Measurements from ENCODE around the gene VGLL2.

The VGLL2 gene

GRCh38 chr6:117267766-117268534 is 2.6 kb downstream of the VGLL2 start:
- POLR2A ChIA-PET: no interaction called here
- Histone ChIP-seq H3K4me1 (ENCODE audit: control extremely low read depth in 1 of 4, control insufficient read depth in 4 of 4, insufficient read depth in 4 of 4, low read length in 3 of 4) (peaks cover 0 to 29% (median 23%) of the 10 kb centered on the region in 4 experiments), H3K27ac (ENCODE audit: insufficient read depth in 1 of 2, low read depth in 1 of 2, low read length in 2 of 2, poor library complexity in 1 of 2, severe bottlenecking in 2 of 2) (no peak overlapping the region), H3K36me3 (ENCODE audit: control insufficient read depth in 4 of 4, insufficient read depth in 4 of 4, low read length in 3 of 4) (no peaks in the 10 kb centered on the region), H3K4me3 (ENCODE audit: control insufficient read depth in 1 of 7, extremely low read depth in 1 of 7, insufficient read depth in 4 of 7, low read depth in 2 of 7, low read length in 6 of 7) (no peak overlapping the region), H3K9me3 (ENCODE audit: control extremely low read depth in 1 of 5, control insufficient read depth in 4 of 5, insufficient read depth in 2 of 5, low read depth in 1 of 5, low read length in 4 of 5) (peaks cover 0 to 19% (median 5%) of the 10 kb centered on the region in 5 experiments), H3K27me3 (replicated peaks in 2 of 5; ENCODE audit: control insufficient read depth in 4 of 5, insufficient read depth in 5 of 5, low read length in 4 of 5) (peaks cover 35 to 99% (median 58%) of the 10 kb centered on the region in 5 experiments)
- WGBS (ENCODE audit: insufficient coverage): 6% methylated on average over 5 of the region's 11 CpGs
- CTCF ChIA-PET: no interaction called here
- DNase-seq: peak in 2 of 3 donors; percentile 48 to 50

- CTCF ChIA-PET: no interaction called here
- Histone ChIP-seq H3K4me1 (ENCODE audit: control extremely low read depth in 1 of 4, control insufficient read depth in 4 of 4, insufficient read depth in 4 of 4, low read length in 3 of 4) (peaks cover 0 to 29% (median 23%) of the 10 kb centered on the region in 4 experiments), H3K27me3 (replicated peaks in 2 of 5; ENCODE audit: control insufficient read depth in 4 of 5, insufficient read depth in 5 of 5, low read length in 4 of 5) (peaks cover 29 to 99% (median 52%) of the 10 kb centered on the region in 5 experiments), H3K4me3 (ENCODE audit: control insufficient read depth in 1 of 7, extremely low read depth in 1 of 7, insufficient read depth in 4 of 7, low read depth in 2 of 7, low read length in 6 of 7) (no peak overlapping the region), H3K9me3 (ENCODE audit: control extremely low read depth in 1 of 5, control insufficient read depth in 4 of 5, insufficient read depth in 2 of 5, low read depth in 1 of 5, low read length in 4 of 5) (peaks cover 0 to 10% (median under 1%) of the 10 kb centered on the region in 5 experiments), H3K36me3 (ENCODE audit: control insufficient read depth in 4 of 4, insufficient read depth in 4 of 4, low read length in 3 of 4) (no peaks in the 10 kb centered on the region), H3K27ac (ENCODE audit: insufficient read depth in 1 of 2, low read depth in 1 of 2, low read length in 2 of 2, poor library complexity in 1 of 2, severe bottlenecking in 2 of 2) (no peak overlapping the region)
- 25% methylated on average over 1 of the region's 1 CpG for WGBS (ENCODE audit: insufficient coverage)
- no peak for DNase-seq
- POLR2A ChIA-PET: no interaction called here
These were observed 3.6 kb downstream of the VGLL2 start for GRCh38 chr6:117268924-117269323.

GRCh38 chr6:117269638-117270054 is 4.3 kb downstream of the VGLL2 start:
- H3K4me1 ChIP-seq (ENCODE audit: control extremely low read depth in 1 of 4, control insufficient read depth in 4 of 4, insufficient read depth in 4 of 4, low read length in 3 of 4): peaks cover 0 to 27% (median 21%) of the 10 kb centered on the region in 4 experiments
- peaks cover 0 to 4% (median 0%) of the 10 kb centered on the region in 5 experiments for H3K9me3 ChIP-seq (ENCODE audit: control extremely low read depth in 1 of 5, control insufficient read depth in 4 of 5, insufficient read depth in 2 of 5, low read depth in 1 of 5, low read length in 4 of 5)
- CTCF ChIA-PET: no interaction called here
- H3K27ac ChIP-seq (ENCODE audit: insufficient read depth in 1 of 2, low read depth in 1 of 2, low read length in 2 of 2, poor library complexity in 1 of 2, severe bottlenecking in 2 of 2): no peak overlapping the region
- POLR2A ChIA-PET: no interaction called here
- peak overlapping the region in 1 of 7 experiments; percentile 55 for H3K4me3 ChIP-seq (ENCODE audit: control insufficient read depth in 1 of 7, extremely low read depth in 1 of 7, insufficient read depth in 4 of 7, low read depth in 2 of 7, low read length in 6 of 7)
- H3K27me3 ChIP-seq (replicated peaks in 2 of 5; ENCODE audit: control insufficient read depth in 4 of 5, insufficient read depth in 5 of 5, low read length in 4 of 5): peaks cover 29 to 99% (median 48%) of the 10 kb centered on the region in 5 experiments
- 7% methylated on average over 2 of the region's 8 CpGs for WGBS (ENCODE audit: insufficient coverage)
- H3K36me3 ChIP-seq (ENCODE audit: control insufficient read depth in 4 of 4, insufficient read depth in 4 of 4, low read length in 3 of 4): no peaks in the 10 kb centered on the region
- no peak for DNase-seq

- Histone ChIP-seq H3K27me3 (replicated peaks in 2 of 5; ENCODE audit: control insufficient read depth in 4 of 5, insufficient read depth in 5 of 5, low read length in 4 of 5) (peaks cover 28 to 99% (median 48%) of the 10 kb centered on the region in 5 experiments), H3K9me3 (ENCODE audit: control extremely low read depth in 1 of 5, control insufficient read depth in 4 of 5, insufficient read depth in 2 of 5, low read depth in 1 of 5, low read length in 4 of 5) (peaks cover 0 to 4% (median 0%) of the 10 kb centered on the region in 5 experiments), H3K27ac (ENCODE audit: insufficient read depth in 1 of 2, low read depth in 1 of 2, low read length in 2 of 2, poor library complexity in 1 of 2, severe bottlenecking in 2 of 2) (no peak overlapping the region), H3K36me3 (ENCODE audit: control insufficient read depth in 4 of 4, insufficient read depth in 4 of 4, low read length in 3 of 4) (no peaks in the 10 kb centered on the region), H3K4me1 (ENCODE audit: control extremely low read depth in 1 of 4, control insufficient read depth in 4 of 4, insufficient read depth in 4 of 4, low read length in 3 of 4) (peaks cover 0 to 21% (median 17%) of the 10 kb centered on the region in 4 experiments), H3K4me3 (ENCODE audit: control insufficient read depth in 1 of 7, extremely low read depth in 1 of 7, insufficient read depth in 4 of 7, low read depth in 2 of 7, low read length in 6 of 7) (peak overlapping the region in 4 of 7 experiments; percentile 8 to 55 (median 47))
- DNase-seq: peak in 1 of 3 donors; percentile 32
- ChIA-PET POLR2A (no interaction called here), CTCF (no interaction called here)
- under 1% methylated on average over 65 of the region's 74 CpGs for WGBS (ENCODE audit: insufficient coverage)
These were observed 4.9 kb downstream of the VGLL2 start for GRCh38 chr6:117270055-117270842.

GRCh38 chr6:117270843-117271507 is 5.6 kb downstream of the VGLL2 start:
- POLR2A ChIA-PET: no interaction called here
- H3K4me1 ChIP-seq (ENCODE audit: control extremely low read depth in 1 of 4, control insufficient read depth in 4 of 4, insufficient read depth in 4 of 4, low read length in 3 of 4): peaks cover 0 to 15% (median 10%) of the 10 kb centered on the region in 4 experiments
- H3K27me3 ChIP-seq (replicated peaks in 2 of 5; ENCODE audit: control insufficient read depth in 4 of 5, insufficient read depth in 5 of 5, low read length in 4 of 5): peaks cover 31 to 100% (median 49%) of the 10 kb centered on the region in 5 experiments
- no peak overlapping the region for H3K27ac ChIP-seq (ENCODE audit: insufficient read depth in 1 of 2, low read depth in 1 of 2, low read length in 2 of 2, poor library complexity in 1 of 2, severe bottlenecking in 2 of 2)
- no peak for DNase-seq
- H3K36me3 ChIP-seq (ENCODE audit: control insufficient read depth in 4 of 4, insufficient read depth in 4 of 4, low read length in 3 of 4): no peaks in the 10 kb centered on the region
- peak overlapping the region in 2 of 7 experiments; percentile 51 to 55 for H3K4me3 ChIP-seq (ENCODE audit: control insufficient read depth in 1 of 7, extremely low read depth in 1 of 7, insufficient read depth in 4 of 7, low read depth in 2 of 7, low read length in 6 of 7)
- WGBS (ENCODE audit: insufficient coverage): under 1% methylated on average over 31 of the region's 48 CpGs
- CTCF ChIA-PET: no interaction called here
- peaks cover 0 to 4% (median 0%) of the 10 kb centered on the region in 5 experiments for H3K9me3 ChIP-seq (ENCODE audit: control extremely low read depth in 1 of 5, control insufficient read depth in 4 of 5, insufficient read depth in 2 of 5, low read depth in 1 of 5, low read length in 4 of 5)

GRCh38 chr6:117272032-117272866 is 6.9 kb downstream of the VGLL2 start:
- CTCF ChIA-PET: no interaction called here
- Histone ChIP-seq H3K27me3 (replicated peaks in 2 of 5; ENCODE audit: control insufficient read depth in 4 of 5, insufficient read depth in 5 of 5, low read length in 4 of 5) (peaks cover 27 to 95% (median 42%) of the 10 kb centered on the region in 5 experiments), H3K36me3 (ENCODE audit: control insufficient read depth in 4 of 4, insufficient read depth in 4 of 4, low read length in 3 of 4) (no peaks in the 10 kb centered on the region), H3K4me3 (ENCODE audit: control insufficient read depth in 1 of 7, extremely low read depth in 1 of 7, insufficient read depth in 4 of 7, low read depth in 2 of 7, low read length in 6 of 7) (no peak overlapping the region), H3K9me3 (ENCODE audit: control extremely low read depth in 1 of 5, control insufficient read depth in 4 of 5, insufficient read depth in 2 of 5, low read depth in 1 of 5, low read length in 4 of 5) (peaks cover 0 to 4% (median 0%) of the 10 kb centered on the region in 5 experiments), H3K27ac (ENCODE audit: insufficient read depth in 1 of 2, low read depth in 1 of 2, low read length in 2 of 2, poor library complexity in 1 of 2, severe bottlenecking in 2 of 2) (no peak overlapping the region), H3K4me1 (ENCODE audit: control extremely low read depth in 1 of 4, control insufficient read depth in 4 of 4, insufficient read depth in 4 of 4, low read length in 3 of 4) (peaks cover 0 to 12% (median 8%) of the 10 kb centered on the region in 4 experiments)
- 0% methylated on average over 3 of the region's 8 CpGs for WGBS (ENCODE audit: insufficient coverage)
- POLR2A ChIA-PET: no interaction called here
- DNase-seq: no peak

All from common myeloid progenitor, CD34-positive (primary cell).